ENCODE results near the gene REM2. TPM values are rescaled to one million over a fixed set of nuclear protein-coding genes. Genes with fewer than 3 reads are reported as not detected.

Gene REM2
- total RNA-seq, 1 experiment from 2014 or later, result 1.2 TPM

- Mint-ChIP-seq H3K27ac (no peak overlapping the region; a peak in 1 of 7 replicates), H3K27me3 (ENCODE audit: low read depth) (no peaks in the 10 kb centered on the region; the same call in 1 of the 2 replicates), H3K9me3 (peaks cover 0 to 3% of the 10 kb centered on the region in 2 experiments; a peak in 1 of 5 replicates), H3K36me3 (ENCODE audit: insufficient read depth in 1 of 3, low read depth in 3 of 3) (peaks cover 10 to 42% (median 37%) of the 10 kb centered on the region in 3 experiments; a peak in 6 of 7 replicates), H3K4me1 (peaks cover 16 to 17% of the 10 kb centered on the region in 2 experiments), H3K4me3 (no peak overlapping the region; a peak in 1 of 5 replicates)
- no peaks in the 10 kb centered on the region for H4K20me1 ChIP-seq (ENCODE audit: control insufficient read depth, insufficient read depth, insufficient read length)
- no peaks in the 10 kb centered on the region for H3K27me3 ChIP-seq (ENCODE audit: insufficient read depth, low read length)
- no peak overlapping the region for H2AK5ac ChIP-seq (ENCODE audit: insufficient read length, low read length)
- no peak overlapping the region for H2AFZ ChIP-seq (ENCODE audit: low read length)
- no peak overlapping the region for H3K23ac ChIP-seq (ENCODE audit: insufficient read length, low read depth, low read length)
- no peak overlapping the region for H2BK5ac ChIP-seq (ENCODE audit: insufficient read length, low read length)
- no peak overlapping the region for H3K9ac ChIP-seq (ENCODE audit: extremely low read depth, insufficient read length, low read length)
- peaks cover 3% of the 10 kb centered on the region for H3K79me1 ChIP-seq (ENCODE audit: insufficient read depth, low read depth, low read length, poor library complexity, severe bottlenecking)
- no peak overlapping the region for H3K56ac ChIP-seq (ENCODE audit: insufficient read length, low read depth, low read length)
- no peak overlapping the region for H4K5ac ChIP-seq (ENCODE audit: insufficient read length, low read depth, low read length)
- H3K27ac ChIP-seq (ENCODE audit: insufficient read length, low read depth, low read length), result no peak overlapping the region
- no CpG with 5 or more reads among the region's 8 CpGs for WGBS (ENCODE audit: extremely low coverage, insufficient read length, low lambda C conversion rate)
- no peak overlapping the region for H2BK15ac ChIP-seq (ENCODE audit: low read depth, low read length)
- no peak overlapping the region for H3K14ac ChIP-seq (ENCODE audit: insufficient read depth, low read length)
- H4K8ac ChIP-seq (replicated peaks; ENCODE audit: insufficient read length, low read depth, low read length), result no peak overlapping the region
- peaks cover 4% of the 10 kb centered on the region; the same call in 1 of the 2 replicates for H3K79me2 ChIP-seq (ENCODE audit: insufficient read depth, low read length)
- no peak for DNase-seq
- H2BK120ac ChIP-seq (ENCODE audit: low read depth, low read length, poor library complexity, severe bottlenecking), result no peak overlapping the region
- H3K4ac ChIP-seq (ENCODE audit: low read depth, low read length), result no peak overlapping the region
- peaks cover 9% of the 10 kb centered on the region for H3K23me2 ChIP-seq (ENCODE audit: insufficient read length, low read depth, low read length, poor library complexity, severe bottlenecking)
- TF ChIP-seq, protein P1, sequence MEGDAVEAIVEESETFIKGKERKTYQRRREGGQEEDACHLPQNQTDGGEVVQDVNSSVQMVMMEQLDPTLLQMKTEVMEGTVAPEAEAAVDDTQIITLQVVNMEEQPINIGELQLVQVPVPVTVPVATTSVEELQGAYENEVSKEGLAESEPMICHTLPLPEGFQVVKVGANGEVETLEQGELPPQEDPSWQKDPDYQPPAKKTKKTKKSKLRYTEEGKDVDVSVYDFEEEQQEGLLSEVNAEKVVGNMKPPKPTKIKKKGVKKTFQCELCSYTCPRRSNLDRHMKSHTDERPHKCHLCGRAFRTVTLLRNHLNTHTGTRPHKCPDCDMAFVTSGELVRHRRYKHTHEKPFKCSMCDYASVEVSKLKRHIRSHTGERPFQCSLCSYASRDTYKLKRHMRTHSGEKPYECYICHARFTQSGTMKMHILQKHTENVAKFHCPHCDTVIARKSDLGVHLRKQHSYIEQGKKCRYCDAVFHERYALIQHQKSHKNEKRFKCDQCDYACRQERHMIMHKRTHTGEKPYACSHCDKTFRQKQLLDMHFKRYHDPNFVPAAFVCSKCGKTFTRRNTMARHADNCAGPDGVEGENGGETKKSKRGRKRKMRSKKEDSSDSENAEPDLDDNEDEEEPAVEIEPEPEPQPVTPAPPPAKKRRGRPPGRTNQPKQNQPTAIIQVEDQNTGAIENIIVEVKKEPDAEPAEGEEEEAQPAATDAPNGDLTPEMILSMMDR (conservative IDR thresholded peaks at IDR 0.05), result no peak
- H3K9me3 ChIP-seq (ENCODE audit: control insufficient read depth, low read depth, low read length), result no peaks in the 10 kb centered on the region
- H3K4me1 ChIP-seq (ENCODE audit: insufficient read depth, low read length), result peaks cover 3% of the 10 kb centered on the region; the same call in 1 of the 2 replicates
- no peak overlapping the region for H3K4me2 ChIP-seq (ENCODE audit: insufficient read depth, insufficient read length, low read length)
- no peak overlapping the region for H4K91ac ChIP-seq (ENCODE audit: insufficient read length, low read depth, low read length)
- no peak overlapping the region for H2BK20ac ChIP-seq (ENCODE audit: low read depth, low read length, poor library complexity, severe bottlenecking)
- H3T11ph ChIP-seq (ENCODE audit: low read length), result no peak overlapping the region
- H3K18ac ChIP-seq (ENCODE audit: insufficient read length, low read depth, low read length), result no peak overlapping the region
- H2BK12ac ChIP-seq (ENCODE audit: insufficient read length, low read depth, low read length), result no peak overlapping the region
Measured at GRCh38 chr14:22915886-22916521, 33.0 kb downstream of the REM2 start.
